Liver (tissue), 9 donors: ENCODE results near the gene RBCK1. TPM values are rescaled to one million over a fixed set of nuclear protein-coding genes. Genes with fewer than 3 reads are reported as not detected.

Experiments
- DNase-seq: peaks from one replicate; pipeline ENCODE4 v3.0.0-alpha.2; 2017; ENCODE audit warnings: low spot score
- H3K27ac ChIP-seq, 2 donors: one replicate each; pipeline ENCODE4 v1.7.0; 2013; ENCODE audit warnings: inconsistent platforms in 2 of 2, low read length in 2 of 2, control low read depth in 1 of 2, low read depth in 1 of 2, mild to moderate bottlenecking in 1 of 2
- H3K27me3 ChIP-seq, 4 donors: one replicate each; pipeline versions ENCODE4 v1.6.1 to v1.7.0; 2013; ENCODE audit warnings: low read length in 3 of 4, inconsistent platforms in 1 of 4, mild to moderate bottlenecking in 1 of 4, moderate library complexity in 1 of 4; ENCODE audit not compliant: control insufficient read depth in 4 of 4, insufficient read depth in 4 of 4
- H3K36me3 ChIP-seq, 4 donors: one replicate each; pipeline versions ENCODE4 v1.6.1 to v1.7.0; 2013; ENCODE audit warnings: low read length in 3 of 4, mild to moderate bottlenecking in 3 of 4, low read depth in 1 of 4, moderate library complexity in 1 of 4; ENCODE audit not compliant: control insufficient read depth in 4 of 4, insufficient read depth in 3 of 4
- H3K4me1 ChIP-seq, 4 donors: one replicate each; pipeline versions ENCODE4 v1.6.1 to v1.7.0; 2013; ENCODE audit warnings: low read length in 3 of 4, mild to moderate bottlenecking in 3 of 4, moderate library complexity in 1 of 4; ENCODE audit not compliant: control insufficient read depth in 4 of 4, insufficient read depth in 4 of 4
- H3K4me3 ChIP-seq, 3 donors: one replicate each; pipeline versions ENCODE4 v1.6.1 to v1.7.0; 2013; ENCODE audit warnings: low read length in 3 of 3, control low read depth in 1 of 3, low read depth in 1 of 3, mild to moderate bottlenecking in 1 of 3
- H3K9ac ChIP-seq, 2 donors: one replicate each; pipeline ENCODE4 v1.7.0; 2013; ENCODE audit warnings: low read length in 2 of 2, mild to moderate bottlenecking in 2 of 2, moderate library complexity in 2 of 2, control low read depth in 1 of 2, low read depth in 1 of 2
- H3K9me3 ChIP-seq, 4 donors: one replicate each; pipeline versions ENCODE4 v1.6.1 to v1.7.0; 2013; ENCODE audit warnings: low read length in 3 of 4; ENCODE audit not compliant: control insufficient read depth in 4 of 4
- FOXA2 ChIP-seq: IDR thresholded peaks from 2 replicates; pipeline ENCODE4 v1.6.1; 2016; ENCODE audit warnings: antibody characterized with exemption
- GABPA ChIP-seq, 2 donors: IDR thresholded peaks in 1 of 2; conservative IDR thresholded peaks in 1 of 2; 2 replicates each; pipeline ENCODE4 v1.6.1; 2016; ENCODE audit warnings: antibody characterized with exemption in 2 of 2, mild to moderate bottlenecking in 1 of 2, moderate library complexity in 1 of 2
- HNF4A ChIP-seq, 2 donors: conservative IDR thresholded peaks; 2 replicates each; pipeline ENCODE4 v1.6.1; 2016; ENCODE audit warnings: antibody characterized with exemption in 2 of 2, mild to moderate bottlenecking in 2 of 2
- MAX ChIP-seq: IDR thresholded peaks from 2 replicates; pipeline ENCODE4 v1.6.1; 2016; ENCODE audit warnings: antibody characterized with exemption
- NR2F2 ChIP-seq: IDR thresholded peaks from 2 replicates; pipeline ENCODE4 v1.6.1; 2016; ENCODE audit warnings: antibody characterized with exemption
- RAD21 ChIP-seq, 2 donors: IDR thresholded peaks; 2 replicates each; pipeline ENCODE4 v1.6.1; 2016; ENCODE audit warnings: antibody characterized with exemption in 2 of 2, mild to moderate bottlenecking in 2 of 2
- REST ChIP-seq: IDR thresholded peaks from 2 replicates; pipeline ENCODE4 v1.6.1; 2016; ENCODE audit warnings: antibody characterized with exemption, mild to moderate bottlenecking
- RXRA ChIP-seq, 2 donors: IDR thresholded peaks; 2 replicates each; pipeline ENCODE4 v1.6.1; 2017 to 2018; ENCODE audit warnings: antibody characterized with exemption in 2 of 2, mild to moderate bottlenecking in 1 of 2
- SP1 ChIP-seq: IDR thresholded peaks from 2 replicates; pipeline ENCODE4 v1.6.1; 2018; ENCODE audit warnings: antibody characterized with exemption, mild to moderate bottlenecking
- YY1 ChIP-seq: IDR thresholded peaks from 2 replicates; pipeline ENCODE4 v1.6.1; 2016; ENCODE audit warnings: antibody characterized with exemption, mild to moderate bottlenecking
- ZBTB33 ChIP-seq: IDR thresholded peaks from 2 replicates; pipeline ENCODE4 v1.6.1; 2016; ENCODE audit warnings: antibody characterized with exemption
- WGBS: extraction: QIAGEN DNeasy Blood & Tissue Kit; methylation state at CpG from one replicate; pipeline ENCODE4 v1.1.7; 2013; 5-methylcytosine and 5-hydroxymethylcytosine counted together
- polyA plus RNA-seq, 2 donors: library from polyadenylated mRNA; stranded (reverse) in 1 of 2; unstranded in 1 of 2; fragments of 200-250 nt in 1 of 2; fragments of >200 nt in 1 of 2; fragmentation: Nextera tagmentation in 1 of 2; extraction: Ambion mirVana in 1 of 2; gene quantifications; one replicate each; pipeline versions ENCODE4 v1.2.1 to v1.2.3, GENCODE V29; 2013 to 2015
- total RNA-seq, 2 donors: library from RNA; depleted of rRNA; stranded (reverse); fragments of >200 nt; gene quantifications; one replicate each; pipeline ENCODE4 v1.2.3, GENCODE V29; 2014
- TF ChIP-seq, protein P1 (sequence below): IDR thresholded peaks from 2 replicates; pipeline ENCODE4 v1.6.1; 2016; ENCODE audit warnings: antibody characterized with exemption
- TF ChIP-seq, protein P2 (sequence below): fragments of 150-350 bp; IDR thresholded peaks from 2 replicates; pipeline ENCODE4 v1.5.1; 2017; ENCODE audit warnings: improper control_type of control experiment, low read depth, low read length; ENCODE audit not compliant: missing input control
- donor health status: healthy.
- donor health status: healthy.
- donor health status: healthy.
- donor health status: healthy.
- donor health status: healthy.

The RBCK1 gene
- total and polyA plus RNA-seq, 4 donors, result 18.0 to 62.6 (median 54.8) TPM

GRCh38 chr20:397432-398237, 10.5 kb upstream of the RBCK1 start:
- peak overlapping the region; percentile 88 to 90 for H3K27ac ChIP-seq
- no peak for DNase-seq

GRCh38 chr20:399182-399707, 8.9 kb upstream of the RBCK1 start:
- Histone ChIP-seq H3K4me1 (peaks cover 11 to 28% (median 17%) of the 10 kb centered on the region in 4 donors), H3K27ac (peak overlapping the region; percentile 6 to 20), H3K9me3 (no peaks in the 10 kb centered on the region), H3K36me3 (peaks cover 0 to 10% (median 5%) of the 10 kb centered on the region in 4 donors), H3K9ac (no peak overlapping the region), H3K4me3 (no peak overlapping the region), H3K27me3 (no peaks in the 10 kb centered on the region)
- DNase-seq, result no peak
- 97% methylated on average over 9 of the region's 9 CpGs for WGBS
- TF ChIP-seq RXRA (IDR thresholded peaks at IDR 0.05) (no peak), REST (no peak), RAD21 (IDR thresholded peaks at IDR 0.05) (no peak), GABPA (IDR thresholded peaks at IDR 0.05 in 1 of 2, conservative IDR thresholded peaks at IDR 0.05 in 1 of 2) (no peak), YY1 (no peak), FOXA2 (no peak), SP1 (no peak), NR2F2 (no peak), MAX (no peak), HNF4A (conservative IDR thresholded peaks at IDR 0.05) (no peak), ZBTB33 (no peak)
- TF ChIP-seq, protein P1, sequence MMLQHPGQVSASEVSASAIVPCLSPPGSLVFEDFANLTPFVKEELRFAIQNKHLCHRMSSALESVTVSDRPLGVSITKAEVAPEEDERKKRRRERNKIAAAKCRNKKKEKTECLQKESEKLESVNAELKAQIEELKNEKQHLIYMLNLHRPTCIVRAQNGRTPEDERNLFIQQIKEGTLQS, result no peak
- TF ChIP-seq, protein P2, sequence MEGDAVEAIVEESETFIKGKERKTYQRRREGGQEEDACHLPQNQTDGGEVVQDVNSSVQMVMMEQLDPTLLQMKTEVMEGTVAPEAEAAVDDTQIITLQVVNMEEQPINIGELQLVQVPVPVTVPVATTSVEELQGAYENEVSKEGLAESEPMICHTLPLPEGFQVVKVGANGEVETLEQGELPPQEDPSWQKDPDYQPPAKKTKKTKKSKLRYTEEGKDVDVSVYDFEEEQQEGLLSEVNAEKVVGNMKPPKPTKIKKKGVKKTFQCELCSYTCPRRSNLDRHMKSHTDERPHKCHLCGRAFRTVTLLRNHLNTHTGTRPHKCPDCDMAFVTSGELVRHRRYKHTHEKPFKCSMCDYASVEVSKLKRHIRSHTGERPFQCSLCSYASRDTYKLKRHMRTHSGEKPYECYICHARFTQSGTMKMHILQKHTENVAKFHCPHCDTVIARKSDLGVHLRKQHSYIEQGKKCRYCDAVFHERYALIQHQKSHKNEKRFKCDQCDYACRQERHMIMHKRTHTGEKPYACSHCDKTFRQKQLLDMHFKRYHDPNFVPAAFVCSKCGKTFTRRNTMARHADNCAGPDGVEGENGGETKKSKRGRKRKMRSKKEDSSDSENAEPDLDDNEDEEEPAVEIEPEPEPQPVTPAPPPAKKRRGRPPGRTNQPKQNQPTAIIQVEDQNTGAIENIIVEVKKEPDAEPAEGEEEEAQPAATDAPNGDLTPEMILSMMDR, result no peak

More at GRCh38 chr20:397432-398237, 10.5 kb upstream of the RBCK1 start:
- no peak overlapping the region for H3K4me3 ChIP-seq
- peak overlapping the region in 1 of 2 donors; percentile 81 for H3K9ac ChIP-seq
- no peaks in the 10 kb centered on the region for H3K27me3 ChIP-seq
- H3K36me3 ChIP-seq, result peaks cover 0 to 14% (median 10%) of the 10 kb centered on the region in 4 donors
- peak in 1 of 2 donors; percentile 10 for TF ChIP-seq HNF4A (conservative IDR thresholded peaks at IDR 0.05)
- TF ChIP-seq RXRA (IDR thresholded peaks at IDR 0.05), result no peak
- peaks cover 11 to 28% (median 17%) of the 10 kb centered on the region in 4 donors for H3K4me1 ChIP-seq
- whole genome bisulfite sequencing, result 93% methylated on average over 6 of the region's 6 CpGs
- no peaks in the 10 kb centered on the region for H3K9me3 ChIP-seq
